Stimulated activated CD4-positive, alpha-beta T cell treated with anti-CD3 and anti-CD28 coated beads, Interleukin-15, amount 100 ng/mL, for 48 hours (primary cell): ENCODE results near the gene MYL11.

Experiments used
- DNase-seq, 2 donors: peaks; one replicate each; pipeline ENCODE4 v3.0.0-alpha.2; 2020; ENCODE audit warnings: low read depth in 2 of 2

The MYL11 gene

GRCh38 chr16:30418350-30419181, 44.0 kb downstream of the MYL11 start:
- DNase-seq = no peak

GRCh38 chr16:30421010-30421409, 46.4 kb downstream of the MYL11 start:
- DNase-seq = no peak
